ENCODE results near the gene OSBPL3.

OSBPL3 gene

GRCh38 chr7:24936121-24936824 lies 43.7 kb downstream of the OSBPL3 start:
- DNase-seq (ENCODE audit: low read depth) = peak; percentile 60
- no peak for TF ChIP-seq CTCF (IDR thresholded peaks at IDR 0.05; ENCODE audit: insufficient read depth, low read depth, low read length, missing control alignments)

GRCh38 chr7:24933298-24933697 lies 46.7 kb downstream of the OSBPL3 start:
- DNase-seq (ENCODE audit: low read depth) = no peak
- peak overlapping the region; percentile 38 for H3K4me3 ChIP-seq (ENCODE audit: low read depth, low read length)
- no peak for TF ChIP-seq CTCF (IDR thresholded peaks at IDR 0.05; ENCODE audit: insufficient read depth, low read depth, low read length, missing control alignments)

More at GRCh38 chr7:24936121-24936824, 43.7 kb downstream of the OSBPL3 start:
- no peak overlapping the region; the same call in 1 of the 2 replicates for H3K4me3 ChIP-seq (ENCODE audit: low read depth, low read length)

GRCh38 chr7:24932815-24933214 lies 47.2 kb downstream of the OSBPL3 start:
- DNase-seq (ENCODE audit: low read depth) = peak; percentile 37
- H3K4me3 ChIP-seq (ENCODE audit: low read depth, low read length) = peak overlapping the region; percentile 38
- no peak for TF ChIP-seq CTCF (IDR thresholded peaks at IDR 0.05; ENCODE audit: insufficient read depth, low read depth, low read length, missing control alignments)

- TF ChIP-seq CTCF (IDR thresholded peaks at IDR 0.05; ENCODE audit: insufficient read depth, low read depth, low read length, missing control alignments) = no peak
- no peak overlapping the region for H3K4me3 ChIP-seq (ENCODE audit: low read depth, low read length)
- no peak for DNase-seq (ENCODE audit: low read depth)
Measured at GRCh38 chr7:24932389-24932788, 47.6 kb downstream of the OSBPL3 start.

GRCh38 chr7:24931844-24932243 lies 48.1 kb downstream of the OSBPL3 start:
- no peak for TF ChIP-seq CTCF (IDR thresholded peaks at IDR 0.05; ENCODE audit: insufficient read depth, low read depth, low read length, missing control alignments)
- H3K4me3 ChIP-seq (ENCODE audit: low read depth, low read length) = no peak overlapping the region
- no peak for DNase-seq (ENCODE audit: low read depth)

GRCh38 chr7:24930856-24931255 lies 49.1 kb downstream of the OSBPL3 start:
- H3K4me3 ChIP-seq (ENCODE audit: low read depth, low read length) = no peak overlapping the region
- no peak for TF ChIP-seq CTCF (IDR thresholded peaks at IDR 0.05; ENCODE audit: insufficient read depth, low read depth, low read length, missing control alignments)
- DNase-seq (ENCODE audit: low read depth) = no peak
